Sciatic nerve (tissue), 2 donors: ENCODE results near the gene NR2C1. TPM values are rescaled to one million over a fixed set of nuclear protein-coding genes. Genes with fewer than 3 reads are reported as not detected.

Experiments
- ATAC-seq: fragments of 200-7000 bp; cut with Tn5 transposase; one replicate; pipeline ENCODE4 v1.9.1; 2020; ENCODE audit warnings: mild to moderate bottlenecking, moderate library complexity
- DNase-seq: peaks from one replicate; pipeline ENCODE4 v3.0.0-alpha.2; 2020; ENCODE audit warnings: low spot score
- intact Hi-C: fragments of 100-400 bp; cut with DNase I; formaldehyde crosslinking; loops from one replicate; pipeline ENCODE4 v1.14.2; 2022
- total RNA-seq: library from RNA; stranded (reverse); fragmentation: NEBNext Ultra II Directional; extraction: Animal tissue kit (Norgen Biotek cat#: 25700); gene quantifications from one replicate; pipeline ENCODE4 v1.2.1, GENCODE V29; 2021
- donor health status: DM: no; HTN: no; CAD: no.
- donor health status: DM: no; HTN: no; CAD: no.

Gene NR2C1
- total RNA-seq, 1 donor from 2014 or later, result 49.2 TPM

DNA sequence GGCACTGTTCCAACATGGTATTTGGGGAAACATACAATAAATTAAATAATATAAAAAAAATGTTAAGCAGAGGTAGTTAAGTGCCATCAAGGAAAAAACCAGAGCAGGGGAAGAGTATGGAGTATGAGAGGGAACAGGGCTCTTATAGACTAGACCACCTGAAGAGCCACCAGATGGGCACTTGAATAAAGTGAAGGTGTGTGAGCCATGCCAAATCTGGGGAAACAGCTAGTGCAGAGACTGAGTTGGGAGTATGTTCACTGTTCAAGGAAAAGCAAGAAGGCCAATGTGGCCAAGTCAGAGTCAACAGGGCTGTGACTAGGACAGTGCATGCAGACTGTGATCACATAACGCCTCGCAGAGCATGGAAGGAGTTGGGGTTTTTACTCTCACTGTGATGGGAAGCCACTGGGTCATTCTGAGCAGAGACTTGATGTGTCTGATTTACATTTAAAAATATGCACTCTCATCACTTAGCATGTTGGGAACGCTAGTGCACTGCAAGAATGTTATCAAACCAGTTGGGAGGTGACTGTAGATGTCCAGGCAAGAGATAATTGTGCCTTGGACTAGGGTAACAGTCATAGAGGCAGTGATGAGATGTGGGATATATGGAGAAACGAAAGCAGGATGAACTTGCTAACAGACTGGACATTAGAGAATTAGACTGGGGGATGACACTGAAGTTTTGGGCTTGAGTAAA, 95.5 kb downstream of the NR2C1 start:
- intact Hi-C loops, result no loop called here
- ATAC-seq (no peak), DNase-seq (no peak)

DNA sequence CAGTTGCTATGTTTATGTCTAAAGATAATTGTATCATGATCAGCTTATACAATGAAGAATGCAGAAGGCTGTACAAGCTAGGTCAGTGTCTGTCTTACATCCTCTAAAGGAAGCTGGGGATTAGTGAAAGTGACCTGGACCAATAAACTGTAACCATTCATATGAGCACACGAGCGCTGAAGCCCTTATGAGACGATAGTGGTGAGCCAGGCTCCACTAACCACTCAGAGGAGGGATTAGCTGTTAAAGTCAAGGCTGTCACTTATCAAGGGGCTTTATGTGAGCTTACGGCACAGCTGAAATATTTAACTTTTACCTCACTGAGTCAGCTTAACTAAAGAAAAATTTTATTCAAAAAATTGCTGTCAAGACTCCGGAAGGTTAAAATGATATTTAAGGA, 100.2 kb downstream of the NR2C1 start:
- intact Hi-C loops, result no loop called here
- no peak for ATAC-seq
- no peak for DNase-seq

DNA sequence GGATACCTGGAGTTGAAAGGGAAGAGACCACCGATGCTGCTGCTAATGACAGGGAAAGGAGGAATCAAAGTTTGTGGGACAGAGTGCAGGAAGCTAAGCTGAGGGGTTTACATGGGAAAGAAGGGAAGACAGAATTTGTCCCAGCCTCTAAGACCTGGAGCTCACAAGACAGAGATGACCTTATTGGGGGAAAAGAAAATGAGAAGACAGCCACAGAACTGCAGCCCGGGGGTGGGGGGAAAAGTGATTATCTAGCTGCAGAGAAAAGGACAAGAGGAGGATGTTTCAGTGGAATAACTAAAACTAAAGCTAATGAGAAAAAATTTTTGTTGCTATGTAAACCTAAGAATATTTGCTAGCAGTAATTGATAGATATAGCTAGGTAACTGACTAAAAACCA, 100.6 kb downstream of the NR2C1 start:
- intact Hi-C loops, result no loop called here
- ATAC-seq (no peak), DNase-seq (no peak)

DNA sequence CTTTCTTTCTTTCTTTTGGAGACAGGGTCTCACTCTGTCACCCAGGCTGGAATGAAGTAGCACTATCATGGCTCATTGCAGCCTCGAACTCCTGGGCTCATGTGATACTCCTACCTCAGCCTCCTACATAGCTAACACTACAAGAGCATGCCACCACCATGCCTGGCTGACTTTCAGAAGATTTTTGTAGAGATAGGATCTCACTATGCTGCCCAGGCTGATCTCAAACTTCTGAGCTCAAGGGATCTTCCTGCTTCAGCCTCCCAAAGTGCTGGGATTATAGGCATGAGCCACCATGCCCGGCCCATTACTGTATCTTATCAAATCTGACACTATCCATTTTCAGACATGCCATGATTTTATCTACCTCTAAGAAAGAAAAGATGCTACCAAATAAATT, 101.5 kb downstream of the NR2C1 start:
- no peak for ATAC-seq
- intact Hi-C loops, result no loop called here

DNA sequence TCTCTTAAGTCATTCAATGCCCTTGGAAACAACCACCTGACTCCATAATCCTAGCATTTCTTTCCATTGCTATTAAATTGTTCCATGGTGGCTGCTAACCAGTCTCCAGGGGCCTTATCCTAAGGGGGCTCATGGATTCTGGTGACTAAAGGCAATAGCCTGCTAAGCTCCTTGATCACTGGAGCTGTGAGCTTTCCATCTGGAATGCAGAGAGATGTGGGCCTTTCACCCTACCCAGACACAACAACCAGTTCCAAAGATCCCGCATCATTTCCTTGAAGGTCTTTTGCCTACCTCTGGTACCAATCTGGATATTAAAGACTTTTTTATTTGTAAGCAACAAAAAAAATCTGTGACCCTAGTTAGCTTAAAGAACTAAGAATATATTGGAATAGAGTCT, 102.9 kb downstream of the NR2C1 start:
- intact Hi-C loops, result no loop called here
- DNase-seq, result no peak
- ATAC-seq, result no peak

More for the DNA sequence above, 101.5 kb downstream of the NR2C1 start:
- DNase-seq, result no peak

Other genes with a start within 250 kb of the NR2C1 start
- gene NDUFA12, start 69.9 kb downstream of the NR2C1 start, total RNA-seq, result 66.1 TPM
- gene FGD6, start 143.8 kb upstream of the NR2C1 start, total RNA-seq, result 22.2 TPM
- 71.6 TPM for gene VEZT, start 144.2 kb upstream of the NR2C1 start, total RNA-seq